ENCODE measurements around the gene TMEM144.

The TMEM144 gene

DNA sequence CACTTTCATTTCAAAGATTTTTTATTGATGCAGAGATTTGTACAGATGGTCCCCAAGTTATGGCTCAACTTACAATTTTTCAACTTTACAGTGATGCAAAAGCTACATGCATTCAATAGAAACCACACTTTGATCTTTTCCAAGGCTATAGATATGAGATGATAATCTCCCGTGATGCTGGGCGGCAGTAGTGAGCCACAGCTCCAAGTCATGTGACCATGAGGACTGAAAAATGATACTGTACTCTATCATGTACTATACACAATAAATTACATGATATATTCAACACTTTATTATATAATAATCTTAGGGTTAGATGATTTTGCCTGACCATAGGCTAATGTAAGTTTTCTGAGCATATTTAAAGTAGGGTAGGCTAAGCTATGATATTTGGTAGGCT lies 23.5 kb upstream of the TMEM144 start:
- no peak for DNase-seq (ENCODE audit: low read depth)
- TF ChIP-seq, protein P1, sequence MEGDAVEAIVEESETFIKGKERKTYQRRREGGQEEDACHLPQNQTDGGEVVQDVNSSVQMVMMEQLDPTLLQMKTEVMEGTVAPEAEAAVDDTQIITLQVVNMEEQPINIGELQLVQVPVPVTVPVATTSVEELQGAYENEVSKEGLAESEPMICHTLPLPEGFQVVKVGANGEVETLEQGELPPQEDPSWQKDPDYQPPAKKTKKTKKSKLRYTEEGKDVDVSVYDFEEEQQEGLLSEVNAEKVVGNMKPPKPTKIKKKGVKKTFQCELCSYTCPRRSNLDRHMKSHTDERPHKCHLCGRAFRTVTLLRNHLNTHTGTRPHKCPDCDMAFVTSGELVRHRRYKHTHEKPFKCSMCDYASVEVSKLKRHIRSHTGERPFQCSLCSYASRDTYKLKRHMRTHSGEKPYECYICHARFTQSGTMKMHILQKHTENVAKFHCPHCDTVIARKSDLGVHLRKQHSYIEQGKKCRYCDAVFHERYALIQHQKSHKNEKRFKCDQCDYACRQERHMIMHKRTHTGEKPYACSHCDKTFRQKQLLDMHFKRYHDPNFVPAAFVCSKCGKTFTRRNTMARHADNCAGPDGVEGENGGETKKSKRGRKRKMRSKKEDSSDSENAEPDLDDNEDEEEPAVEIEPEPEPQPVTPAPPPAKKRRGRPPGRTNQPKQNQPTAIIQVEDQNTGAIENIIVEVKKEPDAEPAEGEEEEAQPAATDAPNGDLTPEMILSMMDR (IDR thresholded peaks at IDR 0.05; ENCODE audit: low read depth, low read length, missing control alignments) = no peak
- in situ Hi-C loops (cut with HindIII; ENCODE audit: low sequenced_read_pairs) = no loop called here
- H3K4me3 ChIP-seq (ENCODE audit: low read depth, low read length) = no peak overlapping the region

DNA sequence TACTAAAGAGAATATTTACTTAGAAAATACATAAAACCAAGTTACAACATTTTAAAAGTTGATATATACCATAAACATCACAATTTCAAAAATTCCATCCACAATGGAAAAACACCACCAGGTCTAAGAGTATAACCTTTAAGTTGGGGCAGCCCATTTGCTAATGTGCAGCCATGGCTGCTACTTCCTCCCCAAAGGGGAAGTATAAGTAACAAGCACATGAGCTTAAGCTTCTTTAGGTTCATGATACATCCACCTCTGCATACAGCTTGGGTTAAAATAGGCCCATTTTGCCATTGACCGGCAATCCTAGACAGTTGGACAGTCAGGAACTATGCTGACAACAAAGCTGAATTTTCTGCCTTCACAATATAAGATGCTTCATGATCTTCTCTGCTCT lies 20.9 kb upstream of the TMEM144 start:
- TF ChIP-seq, protein P1 (IDR thresholded peaks at IDR 0.05; ENCODE audit: low read depth, low read length, missing control alignments) = no peak
- no peak overlapping the region for H3K4me3 ChIP-seq (ENCODE audit: low read depth, low read length)
- in situ Hi-C loops (cut with HindIII; ENCODE audit: low sequenced_read_pairs) = no loop called here
- DNase-seq (ENCODE audit: low read depth) = no peak

DNA sequence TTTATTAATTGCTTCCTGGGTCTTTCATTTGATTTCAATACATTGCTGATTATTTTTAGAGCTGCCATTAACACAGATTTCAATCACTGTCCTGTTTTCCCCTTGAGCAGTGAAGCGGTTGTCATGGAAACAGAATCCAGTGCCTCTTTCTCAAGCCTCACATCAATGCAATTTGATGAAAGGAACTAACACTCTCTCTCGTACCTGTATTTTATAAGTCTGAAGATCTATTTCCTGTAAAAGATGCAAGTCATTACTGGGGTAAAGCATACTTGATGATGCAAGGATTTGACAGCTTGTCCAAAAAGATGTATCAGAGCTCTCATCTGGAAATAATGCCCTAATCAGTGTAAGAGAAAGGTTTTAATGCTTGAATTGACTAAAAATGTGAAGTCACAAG lies 19.6 kb upstream of the TMEM144 start:
- TF ChIP-seq, protein P1 (IDR thresholded peaks at IDR 0.05; ENCODE audit: low read depth, low read length, missing control alignments) = no peak
- in situ Hi-C loops (cut with HindIII; ENCODE audit: low sequenced_read_pairs) = no loop called here
- no peak overlapping the region for H3K4me3 ChIP-seq (ENCODE audit: low read depth, low read length)
- DNase-seq (ENCODE audit: low read depth) = no peak

DNA sequence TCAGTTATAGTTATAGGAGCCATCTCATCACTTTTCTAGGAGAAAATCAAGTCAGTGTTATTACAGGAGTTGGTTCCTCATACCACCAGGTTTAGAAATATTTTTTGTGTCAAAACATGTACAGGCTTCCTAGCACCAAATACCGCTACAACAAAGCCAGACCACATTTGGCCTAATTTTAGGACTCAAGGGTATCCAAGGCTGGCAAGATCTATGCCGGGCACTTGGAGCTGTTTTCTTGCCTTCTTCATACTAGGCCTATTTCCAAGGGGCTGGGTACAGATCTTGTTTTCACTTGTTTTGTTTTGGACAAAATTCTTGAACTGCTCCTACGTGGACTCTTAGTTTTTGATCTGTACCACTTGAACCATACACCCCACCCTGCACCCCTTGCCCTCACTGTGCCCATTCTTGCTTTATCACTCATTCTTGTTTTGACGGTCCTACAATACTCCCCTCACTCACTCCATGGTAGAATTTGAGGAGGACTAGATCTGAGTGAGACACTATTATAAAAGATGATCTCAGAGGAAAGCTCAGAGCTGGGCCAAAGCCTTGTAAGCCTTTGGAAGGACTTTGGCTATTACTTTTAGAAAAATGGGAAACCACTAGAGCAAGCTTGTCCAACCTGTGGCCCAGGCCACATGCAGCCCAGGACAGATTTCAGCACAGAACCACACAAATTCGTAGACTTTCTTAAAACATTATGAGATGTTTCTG lies 17.7 kb upstream of the TMEM144 start:
- DNase-seq (ENCODE audit: low read depth) = no peak
- TF ChIP-seq, protein P1 (IDR thresholded peaks at IDR 0.05; ENCODE audit: low read depth, low read length, missing control alignments) = no peak
- in situ Hi-C loops (cut with HindIII; ENCODE audit: low sequenced_read_pairs) = no loop called here
- no peak overlapping the region for H3K4me3 ChIP-seq (ENCODE audit: low read depth, low read length)

DNA sequence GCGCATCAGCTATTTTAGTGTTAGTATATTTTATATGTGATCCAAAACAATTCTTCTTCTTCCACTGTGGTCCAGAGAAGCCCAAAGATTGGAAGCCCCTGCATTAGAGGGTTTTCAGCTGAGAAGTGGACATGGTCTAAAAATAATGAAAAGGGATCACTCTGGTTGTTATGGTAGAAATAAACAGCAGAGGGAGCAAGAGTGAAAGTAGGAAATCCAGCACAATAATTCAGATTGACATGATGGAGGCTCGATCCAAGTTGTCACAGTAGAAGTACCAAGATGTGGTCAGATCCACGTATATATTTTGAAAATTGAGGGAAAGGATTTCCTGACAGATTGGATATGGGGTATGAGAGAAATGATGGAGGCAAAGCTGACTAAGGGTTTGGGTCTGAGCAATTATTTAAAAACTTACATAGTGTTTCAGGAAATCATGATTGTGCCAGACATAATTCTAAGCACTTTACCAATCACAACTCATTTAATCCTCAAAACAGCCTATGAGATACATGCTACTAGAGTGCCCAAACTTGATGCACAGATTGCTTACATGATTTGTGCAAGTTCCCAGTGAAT lies 17.0 kb upstream of the TMEM144 start:
- TF ChIP-seq, protein P1 (IDR thresholded peaks at IDR 0.05; ENCODE audit: low read depth, low read length, missing control alignments) = peak; percentile 58
- in situ Hi-C loops (cut with HindIII; ENCODE audit: low sequenced_read_pairs) = no loop called here
- H3K4me3 ChIP-seq (ENCODE audit: low read depth, low read length) = no peak overlapping the region
- peak; percentile 4 for DNase-seq (ENCODE audit: low read depth)

DNA sequence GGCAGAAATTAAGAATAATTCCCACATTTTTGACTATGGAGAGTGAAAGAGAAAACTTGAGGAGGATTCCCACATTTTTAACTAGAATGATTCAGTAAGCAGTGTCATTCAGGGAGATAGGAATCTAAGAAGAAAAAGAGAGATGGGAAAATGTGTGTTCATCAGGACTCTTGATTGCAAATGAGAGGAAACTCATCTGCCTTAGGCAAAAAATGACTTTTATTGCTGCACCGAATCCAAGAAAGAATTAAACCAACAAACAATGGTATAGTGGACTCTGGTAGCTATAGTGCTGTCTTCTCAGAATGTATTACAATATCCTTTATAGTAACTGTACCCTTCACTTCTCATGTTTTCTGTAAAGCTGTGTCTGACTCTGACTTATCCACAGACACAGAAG lies 15.0 kb upstream of the TMEM144 start:
- H3K4me3 ChIP-seq (ENCODE audit: low read depth, low read length) = no peak overlapping the region
- no peak for DNase-seq (ENCODE audit: low read depth)
- TF ChIP-seq, protein P1 (IDR thresholded peaks at IDR 0.05; ENCODE audit: low read depth, low read length, missing control alignments) = no peak
- in situ Hi-C loops (cut with HindIII; ENCODE audit: low sequenced_read_pairs) = no loop called here

All from astrocyte of the cerebellum (primary cell).